Immature natural killer cell (primary cell): Measurements from ENCODE around the gene AASDH. TPM values are rescaled to one million over a fixed set of nuclear protein-coding genes. Genes with fewer than 3 reads are reported as not detected.

Experiments
- DNase-seq, 3 donors: peaks; one replicate each; pipeline ENCODE4 v3.0.0; 2022; ENCODE audit warnings: mixed read lengths in 1 of 3
- H3K27ac Mint-ChIP-seq, 6 donors: one replicate each; pipeline ENCODE4 v1.8.0; 2020; ENCODE audit warnings: mixed read lengths in 6 of 6, mild to moderate bottlenecking in 5 of 6, inconsistent platforms in 4 of 6, moderate library complexity in 3 of 6
- H3K27me3 Mint-ChIP-seq, 3 donors: one replicate each; pipeline ENCODE4 v1.8.0; 2020 to 2021; ENCODE audit warnings: low read depth in 3 of 3, mild to moderate bottlenecking in 3 of 3, mixed read lengths in 3 of 3, moderate library complexity in 3 of 3, inconsistent platforms in 1 of 3
- H3K36me3 Mint-ChIP-seq, 3 donors: one replicate each; pipeline ENCODE4 v1.8.0; 2020; ENCODE audit warnings: mixed read lengths in 3 of 3, inconsistent platforms in 2 of 3, mild to moderate bottlenecking in 2 of 3
- H3K4me1 Mint-ChIP-seq, 2 donors: one replicate each; pipeline ENCODE4 v1.8.0; 2020; ENCODE audit warnings: inconsistent platforms in 2 of 2, mild to moderate bottlenecking in 2 of 2, mixed read lengths in 2 of 2, moderate library complexity in 1 of 2
- H3K4me3 Mint-ChIP-seq, 5 donors: one replicate each; pipeline ENCODE4 v1.8.0; 2020; ENCODE audit warnings: mild to moderate bottlenecking in 5 of 5, mixed read lengths in 5 of 5, inconsistent platforms in 3 of 5, moderate library complexity in 3 of 5
- H3K9me3 Mint-ChIP-seq, 6 donors: one replicate each; pipeline ENCODE4 v1.8.0; 2020; ENCODE audit warnings: mild to moderate bottlenecking in 6 of 6, mixed read lengths in 6 of 6, inconsistent platforms in 4 of 6, moderate library complexity in 3 of 6
- polyA plus RNA-seq, 3 donors: library from polyadenylated mRNA; unstranded; fragments of 300-500 nt; fragmentation: Illumina TruSeq; gene quantifications; one replicate each; pipeline ENCODE4 v1.2.3, GENCODE V29; 2021

AASDH gene
- polyA plus RNA-seq, 3 donors from 2014 or later: 11.3 to 13.7 (median 11.4) TPM

- no peak overlapping the region for H3K27ac Mint-ChIP-seq
- DNase-seq: no peak
- no peaks in the 10 kb centered on the region for H3K4me1 Mint-ChIP-seq
- no peaks in the 10 kb centered on the region for H3K9me3 Mint-ChIP-seq
- no peaks in the 10 kb centered on the region for H3K36me3 Mint-ChIP-seq
- no peak overlapping the region for H3K4me3 Mint-ChIP-seq
- H3K27me3 Mint-ChIP-seq: peaks cover 0 to 5% (median 2%) of the 10 kb centered on the region in 3 donors
Observed at GRCh38 chr4:56318555-56318954, 68.7 kb downstream of the AASDH start.

- H3K27ac Mint-ChIP-seq: no peak overlapping the region
Observed at GRCh38 chr4:56317749-56318148, 69.5 kb downstream of the AASDH start.

GRCh38 chr4:56316011-56316650 lies 71.2 kb downstream of the AASDH start:
- Mint-ChIP-seq H3K9me3 (no peaks in the 10 kb centered on the region), H3K36me3 (no peaks in the 10 kb centered on the region), H3K4me1 (no peaks in the 10 kb centered on the region), H3K27ac (no peak overlapping the region), H3K4me3 (no peak overlapping the region), H3K27me3 (peaks cover 0 to 2% (median 2%) of the 10 kb centered on the region in 3 donors)
- no peak for DNase-seq

More at GRCh38 chr4:56317749-56318148, 69.5 kb downstream of the AASDH start:
- DNase-seq: no peak
- Mint-ChIP-seq H3K27me3 (peaks cover 0 to 2% (median 2%) of the 10 kb centered on the region in 3 donors), H3K9me3 (no peaks in the 10 kb centered on the region), H3K36me3 (no peaks in the 10 kb centered on the region), H3K4me1 (no peaks in the 10 kb centered on the region), H3K4me3 (no peak overlapping the region)

GRCh38 chr4:56315543-56315942 lies 71.7 kb downstream of the AASDH start:
- H3K4me3 Mint-ChIP-seq: no peak overlapping the region
- H3K4me1 Mint-ChIP-seq: no peaks in the 10 kb centered on the region
- no peaks in the 10 kb centered on the region for H3K9me3 Mint-ChIP-seq
- H3K27me3 Mint-ChIP-seq: peaks cover 0 to 2% (median 2%) of the 10 kb centered on the region in 3 donors
- no peaks in the 10 kb centered on the region for H3K36me3 Mint-ChIP-seq
- H3K27ac Mint-ChIP-seq: no peak overlapping the region
- no peak for DNase-seq

- H3K27ac Mint-ChIP-seq: no peak overlapping the region
- peaks cover 0 to 2% (median 2%) of the 10 kb centered on the region in 3 donors for H3K27me3 Mint-ChIP-seq
- H3K4me1 Mint-ChIP-seq: no peaks in the 10 kb centered on the region
- H3K9me3 Mint-ChIP-seq: no peaks in the 10 kb centered on the region
- DNase-seq: no peak
- no peaks in the 10 kb centered on the region for H3K36me3 Mint-ChIP-seq
- no peak overlapping the region for H3K4me3 Mint-ChIP-seq
Observed at GRCh38 chr4:56315041-56315440, 72.2 kb downstream of the AASDH start.

- Mint-ChIP-seq H3K4me1 (no peaks in the 10 kb centered on the region), H3K36me3 (no peaks in the 10 kb centered on the region), H3K27me3 (peaks cover 0 to 2% (median 2%) of the 10 kb centered on the region in 3 donors), H3K9me3 (no peaks in the 10 kb centered on the region), H3K27ac (no peak overlapping the region), H3K4me3 (no peak overlapping the region)
- DNase-seq: no peak
Observed at GRCh38 chr4:56314207-56314915, 72.9 kb downstream of the AASDH start.

GRCh38 chr4:56313132-56313531 lies 74.2 kb downstream of the AASDH start:
- no peaks in the 10 kb centered on the region for H3K9me3 Mint-ChIP-seq
- H3K27ac Mint-ChIP-seq: no peak overlapping the region
- DNase-seq: no peak
- peaks cover 0 to 3% (median 2%) of the 10 kb centered on the region in 3 donors for H3K27me3 Mint-ChIP-seq
- no peaks in the 10 kb centered on the region for H3K36me3 Mint-ChIP-seq
- no peak overlapping the region for H3K4me3 Mint-ChIP-seq
- H3K4me1 Mint-ChIP-seq: no peaks in the 10 kb centered on the region

GRCh38 chr4:56311299-56311975 lies 75.9 kb downstream of the AASDH start:
- no peaks in the 10 kb centered on the region for H3K4me1 Mint-ChIP-seq
- H3K36me3 Mint-ChIP-seq: no peaks in the 10 kb centered on the region
- H3K27me3 Mint-ChIP-seq: peaks cover 0 to 4% (median 3%) of the 10 kb centered on the region in 3 donors
- H3K27ac Mint-ChIP-seq: no peak overlapping the region
- H3K9me3 Mint-ChIP-seq: no peaks in the 10 kb centered on the region
- H3K4me3 Mint-ChIP-seq: no peak overlapping the region
- no peak for DNase-seq

GRCh38 chr4:56310401-56311125 lies 76.7 kb downstream of the AASDH start:
- no peaks in the 10 kb centered on the region for H3K4me1 Mint-ChIP-seq
- H3K27me3 Mint-ChIP-seq: peaks cover 0 to 4% (median 2%) of the 10 kb centered on the region in 3 donors
- no peak overlapping the region for H3K4me3 Mint-ChIP-seq
- DNase-seq: no peak
- no peak overlapping the region for H3K27ac Mint-ChIP-seq
- no peaks in the 10 kb centered on the region for H3K36me3 Mint-ChIP-seq
- H3K9me3 Mint-ChIP-seq: no peaks in the 10 kb centered on the region

- Mint-ChIP-seq H3K9me3 (no peaks in the 10 kb centered on the region), H3K4me1 (no peaks in the 10 kb centered on the region), H3K4me3 (no peak overlapping the region), H3K27ac (no peak overlapping the region), H3K27me3 (peaks cover 0 to 2% (median 2%) of the 10 kb centered on the region in 3 donors), H3K36me3 (no peaks in the 10 kb centered on the region)
- DNase-seq: no peak
Observed at GRCh38 chr4:56308384-56308783, 78.9 kb downstream of the AASDH start.

GRCh38 chr4:56307423-56307822 lies 79.9 kb downstream of the AASDH start:
- no peak overlapping the region for H3K27ac Mint-ChIP-seq
- H3K36me3 Mint-ChIP-seq: no peaks in the 10 kb centered on the region
- no peak overlapping the region for H3K4me3 Mint-ChIP-seq
- peaks cover 0 to 4% (median 2%) of the 10 kb centered on the region in 3 donors for H3K27me3 Mint-ChIP-seq
- no peaks in the 10 kb centered on the region for H3K4me1 Mint-ChIP-seq
- no peak for DNase-seq
- no peaks in the 10 kb centered on the region for H3K9me3 Mint-ChIP-seq

GRCh38 chr4:56305390-56305789 lies 81.9 kb downstream of the AASDH start:
- no peaks in the 10 kb centered on the region for H3K36me3 Mint-ChIP-seq
- H3K27ac Mint-ChIP-seq: no peak overlapping the region
- DNase-seq: no peak
- H3K27me3 Mint-ChIP-seq: peaks cover 2 to 4% (median 2%) of the 10 kb centered on the region in 3 donors
- H3K4me3 Mint-ChIP-seq: no peak overlapping the region
- peaks cover 3 to 9% of the 10 kb centered on the region in 2 donors for H3K4me1 Mint-ChIP-seq
- no peaks in the 10 kb centered on the region for H3K9me3 Mint-ChIP-seq

- H3K36me3 Mint-ChIP-seq: no peaks in the 10 kb centered on the region
- H3K9me3 Mint-ChIP-seq: no peaks in the 10 kb centered on the region
- peaks cover 3 to 9% of the 10 kb centered on the region in 2 donors for H3K4me1 Mint-ChIP-seq
- no peak overlapping the region for H3K27ac Mint-ChIP-seq
- DNase-seq: no peak
- H3K4me3 Mint-ChIP-seq: no peak overlapping the region
- H3K27me3 Mint-ChIP-seq: peaks cover 2 to 5% (median 2%) of the 10 kb centered on the region in 3 donors
Observed at GRCh38 chr4:56303921-56304320, 83.4 kb downstream of the AASDH start.

GRCh38 chr4:56302760-56303159 lies 84.5 kb downstream of the AASDH start:
- Mint-ChIP-seq H3K36me3 (no peaks in the 10 kb centered on the region), H3K27me3 (peaks cover 0 to 3% (median 3%) of the 10 kb centered on the region in 3 donors), H3K9me3 (no peaks in the 10 kb centered on the region), H3K27ac (no peak overlapping the region), H3K4me3 (no peak overlapping the region), H3K4me1 (peaks cover 3 to 9% of the 10 kb centered on the region in 2 donors)
- no peak for DNase-seq
